OCI-LY7 (cell line): Measurements from ENCODE around the gene ZBTB1. TPM values are rescaled to one million over a fixed set of nuclear protein-coding genes. Genes with fewer than 3 reads are reported as not detected.
A peak's percentile ranks its signal among the peaks of the same experiment; 100 is the strongest.

Experiments used
- Bru-seq: library from RNA; stranded (reverse); fragments of 400-500 nt; gene quantifications from one replicate; lab custom pipeline; 2021; lab: Mats Ljungman, UMichigan
- BruChase-seq, 2 experiments: library from RNA; stranded (reverse); fragments of 400-500 nt; gene quantifications; one replicate each; lab custom pipeline; 2021; lab: Mats Ljungman, UMichigan
- BruUV-seq: library from RNA; stranded (reverse); fragments of 400-500 nt; replicated peaks from 2 replicates; lab custom pipeline; 2021; lab: Mats Ljungman, UMichigan
- CTCF ChIA-PET: fragments of 300-600 bp; sonication (Branson Sonifier 250); formaldehyde crosslinking; loops from one replicate; lab custom pipeline; 2022; ENCODE audit warnings: antibody characterized with exemption; ENCODE audit not compliant: unreplicated experiment; lab: Charles Lee
- POLR2A ChIA-PET: fragments of 300-600 bp; sonication (Branson Sonifier 250); formaldehyde crosslinking; loops from one replicate; lab custom pipeline; 2022; ENCODE audit warnings: antibody characterized with exemption; lab: Charles Lee
- DNase-seq: peaks from one replicate; pipeline ENCODE4 v3.0.0-alpha.2; 2015; ENCODE audit warnings: low spot score
- H2AFZ ChIP-seq: fragments of 200-600 bp; sonication (generic), shearing (Covaris generic); 2 replicates; pipeline ENCODE4 v1.6.1; 2014; ENCODE audit warnings: mild to moderate bottlenecking, antibody characterized with exemption, low read length, moderate library complexity
- H3K27ac ChIP-seq: fragments of 200-600 bp; sonication (generic); 2 replicates; pipeline ENCODE4 v1.5.1; 2014; ENCODE audit warnings: mixed run types, low read depth, mild to moderate bottlenecking, moderate library complexity, low read length, inconsistent platforms; ENCODE audit not compliant: poor library complexity, severe bottlenecking
- H3K36me3 ChIP-seq: fragments of 200-600 bp; sonication (generic); 2 replicates; pipeline ENCODE4 v1.6.1; 2014; ENCODE audit warnings: mild to moderate bottlenecking, antibody characterized with exemption, low read length, moderate library complexity, mixed read lengths; ENCODE audit not compliant: insufficient read depth
- H3K4me1 ChIP-seq: fragments of 200-600 bp; sonication (generic); 2 replicates; pipeline ENCODE4 v1.5.1; 2014; ENCODE audit warnings: mild to moderate bottlenecking, low read length; ENCODE audit not compliant: insufficient read depth, poor library complexity, severe bottlenecking
- H3K4me2 ChIP-seq: fragments of 200-600 bp; sonication (generic); 2 replicates; pipeline ENCODE4 v1.6.1; 2014; ENCODE audit warnings: mild to moderate bottlenecking, low read length
- H3K4me3 ChIP-seq: fragments of 200-600 bp; sonication (generic); 2 replicates; pipeline ENCODE4 v1.5.1; 2014; ENCODE audit warnings: mild to moderate bottlenecking, low read depth, low read length; ENCODE audit not compliant: poor library complexity, severe bottlenecking
- H3K79me2 ChIP-seq: fragments of 200-600 bp; sonication (generic); 2 replicates; pipeline ENCODE4 v1.6.1; 2016; ENCODE audit warnings: low read depth, mild to moderate bottlenecking, low read length, moderate library complexity, mixed read lengths; ENCODE audit not compliant: insufficient read depth
- H3K9me2 ChIP-seq: fragments of 200-600 bp; sonication (generic); 2 replicates; pipeline ENCODE4 v1.6.1; 2016; ENCODE audit warnings: mild to moderate bottlenecking, low read length, mixed read lengths; ENCODE audit not compliant: insufficient read depth
- H3K9me3 ChIP-seq: fragments of 200-600 bp; sonication (generic); 2 replicates; pipeline ENCODE4 v1.6.1; 2014; ENCODE audit warnings: mild to moderate bottlenecking, mixed run types, low read length, mixed read lengths
- H4K20me1 ChIP-seq: fragments of 200-600 bp; sonication (generic); 2 replicates; pipeline ENCODE4 v1.6.1; 2014; ENCODE audit warnings: mild to moderate bottlenecking, antibody characterized with exemption, low read length, moderate library complexity, mixed read lengths; ENCODE audit not compliant: insufficient read depth
- CTCF ChIP-seq: fragments of 200-600 bp; sonication (generic); conservative IDR thresholded peaks from 2 replicates; pipeline ENCODE4 v1.5.1; 2014; ENCODE audit warnings: mild to moderate bottlenecking, antibody characterized with exemption, low read length, moderate library complexity, mixed read lengths
- EZH2phosphoT487 ChIP-seq: fragments of 200-600 bp; sonication (generic); IDR thresholded peaks from 2 replicates; pipeline ENCODE4 v1.6.1; 2018; ENCODE audit warnings: low read depth, borderline replicate concordance, mild to moderate bottlenecking, mixed run types, antibody characterized with exemption, low read length, moderate library complexity, mixed read lengths
- intact Hi-C: fragments of 100-400 bp; cut with micrococcal nuclease; formaldehyde crosslinking; loops from one replicate; pipeline ENCODE4 v1.10.0; 2022; ENCODE audit not compliant: unreplicated experiment
- long read RNA-seq: library from polyadenylated mRNA; stranded (forward); transcript quantifications from one replicate; pipeline ENCODE4 v2.0.0, GENCODE V29; 2022
- total RNA-seq, 2 experiments: library from RNA; depleted of rRNA in 1 of 2; stranded (reverse); fragments of >200 nt in 1 of 2; shearing (Covaris generic) in 1 of 2; gene quantifications; 2 replicates each; pipeline ENCODE4 v1.2.3, GENCODE V29; 2014 to 2022

Gene ZBTB1
- total RNA-seq (2014; rRNA removed; shearing (Covaris generic)) = 34.1 and 41.2 TPM in 2 replicates
- total RNA-seq (2022) = 47.5 and 49.5 TPM in 2 replicates
- Bru-seq, nascent RNA = percentile 89 among the genes with signal in this experiment
- BruChase-seq, experiment 1, labeled RNA remaining after a 6-hour chase = percentile 91 among the genes with signal in this experiment
- BruChase-seq, experiment 2, labeled RNA remaining after a 2-hour chase = percentile 95 among the genes with signal in this experiment
- long read RNA-seq, full-length matches to known transcripts = 1 of 39 reads
- long read RNA-seq, partial matches to known transcripts = 31 of 39 reads
- long read RNA-seq, other reads (novel, unspliced or antisense) = 7 of 39 reads

DNA sequence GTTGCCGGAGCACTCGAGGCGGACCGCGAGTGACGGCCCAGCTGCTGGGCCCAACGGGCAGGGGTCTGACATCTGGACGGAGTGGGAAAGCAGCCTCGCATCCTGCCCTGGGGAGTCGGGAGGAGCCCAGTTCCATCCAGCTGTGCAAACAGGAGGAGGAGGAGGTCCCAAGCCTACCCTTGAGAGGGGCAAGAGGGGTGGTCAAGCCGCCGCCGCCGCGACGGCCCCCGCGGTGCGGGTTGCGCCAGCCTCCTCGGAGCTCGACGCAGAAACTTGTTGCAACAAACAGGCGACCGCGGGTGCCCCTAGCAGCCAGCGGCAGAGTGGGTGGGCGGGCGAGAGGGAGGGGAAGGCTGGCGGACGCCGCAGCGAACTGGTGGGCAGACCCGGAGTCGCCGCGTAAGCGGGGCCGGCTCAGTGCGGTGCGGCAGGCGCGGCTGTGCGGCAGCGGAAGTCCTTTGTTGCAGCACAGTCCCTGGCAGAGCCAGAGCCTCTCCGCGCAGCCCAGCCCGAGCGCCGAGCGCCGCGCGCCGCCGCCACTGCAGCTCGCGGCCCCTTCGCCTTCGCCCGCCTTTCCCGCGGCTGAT is at the start of gene ZBTB1:
TSS of gene ZBTB1 (plus strand) at position 461 of the 587 bp plus-strand sequence. CDS start 16,735 bp downstream, outside the sequence.
- H4K20me1 ChIP-seq = peaks cover 40% of the 10 kb centered on the region
- H2AFZ ChIP-seq = peak within 1 kb of the TSS; percentile 67
- H3K27ac ChIP-seq = peak within 1 kb of the TSS; percentile 96
- DNase-seq = peak; percentile 87
- H3K9me3 ChIP-seq = no peaks in the 10 kb centered on the region
- BruUV-seq = no TSS peak
- intact Hi-C loops = loop anchor here (2.0 to 10.0 kb wide), 3 partner anchors 166 to 780 kb away; partner anchors contain the start of genes SGPP1 and SYNE2
- H3K4me2 ChIP-seq = peak within 1 kb of the TSS; percentile 99
- peaks cover 81% of the 10 kb centered on the region for H3K79me2 ChIP-seq
- POLR2A ChIA-PET = interaction anchor here (0.6 to 1.4 kb wide), 10 partner anchors 9 to 760 kb away, joined by 3 to 6 read pairs (median 3); no protein-coding TSS in a partner anchor
- peaks cover 58% of the 10 kb centered on the region for H3K4me1 ChIP-seq
- H3K4me3 ChIP-seq = peak within 1 kb of the TSS; percentile 87
- peaks cover 7% of the 10 kb centered on the region for H3K36me3 ChIP-seq
- TF ChIP-seq EZH2phosphoT487 (no peak), CTCF (no peak)
- CTCF ChIA-PET = interaction anchor here (0.6 to 0.7 kb wide), 2 partner anchors 82 to 486 kb away, joined by 4 to 8 read pairs; no protein-coding TSS in a partner anchor
- H3K9me2 ChIP-seq = no peaks in the 10 kb centered on the region

DNA sequence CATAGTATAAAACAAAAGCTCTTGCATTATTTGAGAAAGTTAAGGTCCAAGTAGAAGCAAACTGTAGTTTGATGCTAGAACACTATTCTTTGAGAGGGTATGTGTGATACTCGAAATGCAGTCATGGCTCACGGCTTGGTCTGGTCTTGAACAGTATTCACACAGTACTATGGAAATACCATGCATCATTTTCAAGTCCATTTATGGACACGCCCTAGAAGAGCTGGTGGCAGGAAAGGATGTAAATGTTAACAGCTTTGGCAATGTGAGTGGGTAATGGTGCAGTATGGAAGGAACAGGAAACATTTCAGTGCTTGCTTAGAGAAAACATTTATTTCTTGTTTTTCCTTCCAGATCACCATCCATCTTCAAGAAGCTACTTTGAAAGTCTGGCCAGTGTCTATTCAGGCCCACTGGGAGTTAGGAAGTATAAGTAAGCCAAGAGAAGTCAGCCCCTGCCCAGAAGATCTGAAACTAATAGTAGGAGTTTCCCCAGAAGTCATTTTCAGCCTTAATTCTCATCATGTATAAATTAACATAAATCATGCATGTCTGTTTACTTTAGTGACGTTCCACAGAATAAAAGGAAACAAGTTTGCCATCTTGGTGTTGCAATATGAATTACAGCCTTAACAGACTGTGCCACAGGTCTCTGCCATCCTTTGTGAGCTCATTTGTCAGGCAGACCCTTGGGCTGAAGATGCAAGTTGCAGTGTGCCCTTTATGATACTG is 45.0 kb upstream of the ZBTB1 start:
- Histone ChIP-seq H3K36me3 (peaks cover 75% of the 10 kb centered on the region), H3K27ac (no peak overlapping the region), H3K79me2 (no peaks in the 10 kb centered on the region), H3K4me1 (peaks cover 27% of the 10 kb centered on the region), H3K4me3 (no peak overlapping the region), H3K4me2 (no peak overlapping the region), H3K9me3 (no peaks in the 10 kb centered on the region), H3K9me2 (no peaks in the 10 kb centered on the region), H2AFZ (no peak overlapping the region), H4K20me1 (peaks cover 8% of the 10 kb centered on the region; the same call in 1 of the 2 replicates)
- intact Hi-C loops = no loop called here
- ChIA-PET CTCF (interaction anchor here (0.6 kb wide), 1 partner anchor 956 kb away, joined by 3 read pairs; no protein-coding TSS in a partner anchor), POLR2A (interaction anchor here (0.6 kb wide), 3 partner anchors 29 to 81 kb away, joined by 3 read pairs; no protein-coding TSS in a partner anchor)
- BruUV-seq = no TSS peak
- TF ChIP-seq EZH2phosphoT487 (no peak), CTCF (no peak)
- no peak for DNase-seq
